Nucleus accumbens (tissue), 56 donors: ENCODE data around the gene RAB3A.

Source experiments
- DNase-seq, 56 donors: peaks; one replicate each; lab custom pipeline; 2025; lab: John Stamatoyannopoulos, UW

The RAB3A gene

GRCh38 chr19:18155095-18156087 lies 48.5 kb downstream of the RAB3A start:
- peak in 1 of 56 donors; percentile 15 for DNase-seq

- peak in 12 of 56 donors; percentile 8 to 61 (median 38) for DNase-seq
Measured at GRCh38 chr19:18153556-18154134, 50.2 kb downstream of the RAB3A start.

GRCh38 chr19:18152817-18153555 lies 50.9 kb downstream of the RAB3A start, which contains the start of gene PIK3R2:
PIK3R2 (plus strand) TSS chr19:18153163; CDS start chr19:18155880, 2,717 bp downstream.
- DNase-seq: peak; percentile 51 to 100 (median 97)

GRCh38 chr19:18152442-18152816 lies 51.4 kb downstream of the RAB3A start:
- DNase-seq: peak in 55 of 56 donors; percentile 69 to 97 (median 91)

GRCh38 chr19:18150776-18151624 lies 52.8 kb downstream of the RAB3A start:
- no peak for DNase-seq

GRCh38 chr19:18149596-18149975 lies 54.3 kb downstream of the RAB3A start:
- DNase-seq: no peak

- no peak for DNase-seq
Measured at GRCh38 chr19:18147396-18147795, 56.4 kb downstream of the RAB3A start.
